ENCODE measurements around the gene SMYD3.

SMYD3 gene

DNA sequence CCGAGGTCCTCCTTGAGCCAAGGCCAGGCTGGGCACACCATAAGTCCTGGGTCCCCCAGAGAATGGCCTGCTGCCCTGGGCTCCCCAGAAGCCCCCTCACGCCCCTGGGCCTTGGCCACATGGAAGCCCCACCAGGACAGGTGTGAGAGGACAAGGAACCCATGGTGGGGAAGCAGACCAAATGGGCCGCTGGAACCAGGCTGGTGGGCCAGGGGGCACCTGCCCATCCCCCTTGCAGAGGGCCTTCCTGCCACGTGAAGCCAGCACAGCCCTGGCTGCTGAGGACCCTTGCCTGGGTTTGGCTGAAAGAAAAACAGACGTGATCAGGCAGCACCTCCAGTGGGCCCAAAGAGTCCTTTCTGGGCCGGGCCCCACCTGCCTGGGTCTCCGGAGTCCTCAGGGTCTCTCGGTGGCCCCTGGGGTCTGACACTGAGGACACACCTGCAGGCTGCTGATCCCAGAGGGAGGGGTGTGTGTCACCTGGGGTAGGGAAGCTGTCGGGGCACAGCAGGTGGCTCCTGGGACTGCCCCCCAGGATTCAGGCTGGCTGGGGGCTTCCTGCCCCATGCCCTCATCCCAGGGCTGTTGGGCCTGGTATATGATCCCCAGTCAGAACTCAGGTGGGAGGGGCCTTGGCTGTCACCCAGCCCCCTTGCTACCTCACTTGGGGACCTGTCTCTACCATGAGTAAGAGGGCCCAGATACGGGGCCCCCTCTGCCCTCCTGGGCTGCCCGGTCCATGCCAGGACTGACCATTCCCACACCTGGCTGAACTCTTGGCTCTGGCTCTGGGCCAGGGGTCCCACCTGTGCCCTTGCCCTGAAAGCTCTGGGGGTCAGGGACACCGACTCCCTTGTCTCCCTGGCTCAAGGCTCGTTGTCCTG is 3.3 kb upstream of the SMYD3 start (continued):
- TF ChIP-seq, protein P1, sequence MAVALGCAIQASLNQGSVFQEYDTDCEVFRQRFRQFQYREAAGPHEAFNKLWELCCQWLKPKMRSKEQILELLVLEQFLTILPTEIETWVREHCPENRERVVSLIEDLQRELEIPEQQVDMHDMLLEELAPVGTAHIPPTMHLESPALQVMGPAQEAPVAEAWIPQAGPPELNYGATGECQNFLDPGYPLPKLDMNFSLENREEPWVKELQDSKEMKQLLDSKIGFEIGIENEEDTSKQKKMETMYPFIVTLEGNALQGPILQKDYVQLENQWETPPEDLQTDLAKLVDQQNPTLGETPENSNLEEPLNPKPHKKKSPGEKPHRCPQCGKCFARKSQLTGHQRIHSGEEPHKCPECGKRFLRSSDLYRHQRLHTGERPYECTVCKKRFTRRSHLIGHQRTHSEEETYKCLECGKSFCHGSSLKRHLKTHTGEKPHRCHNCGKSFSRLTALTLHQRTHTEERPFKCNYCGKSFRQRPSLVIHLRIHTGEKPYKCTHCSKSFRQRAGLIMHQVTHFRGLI (tag by site-specific recombination; IDR thresholded peaks at IDR 0.05), result no peak
- TF ChIP-seq ZBTB21 (tag by site-specific recombination; IDR thresholded peaks at IDR 0.05) (no peak), SP2 (tag by site-specific recombination; IDR thresholded peaks at IDR 0.05) (no peak), ZNF514 (tag by site-specific recombination; IDR thresholded peaks at IDR 0.05) (no peak), ZSCAN4 (tag by site-specific recombination; IDR thresholded peaks at IDR 0.05) (no peak)
- TF ChIP-seq, protein P2, sequence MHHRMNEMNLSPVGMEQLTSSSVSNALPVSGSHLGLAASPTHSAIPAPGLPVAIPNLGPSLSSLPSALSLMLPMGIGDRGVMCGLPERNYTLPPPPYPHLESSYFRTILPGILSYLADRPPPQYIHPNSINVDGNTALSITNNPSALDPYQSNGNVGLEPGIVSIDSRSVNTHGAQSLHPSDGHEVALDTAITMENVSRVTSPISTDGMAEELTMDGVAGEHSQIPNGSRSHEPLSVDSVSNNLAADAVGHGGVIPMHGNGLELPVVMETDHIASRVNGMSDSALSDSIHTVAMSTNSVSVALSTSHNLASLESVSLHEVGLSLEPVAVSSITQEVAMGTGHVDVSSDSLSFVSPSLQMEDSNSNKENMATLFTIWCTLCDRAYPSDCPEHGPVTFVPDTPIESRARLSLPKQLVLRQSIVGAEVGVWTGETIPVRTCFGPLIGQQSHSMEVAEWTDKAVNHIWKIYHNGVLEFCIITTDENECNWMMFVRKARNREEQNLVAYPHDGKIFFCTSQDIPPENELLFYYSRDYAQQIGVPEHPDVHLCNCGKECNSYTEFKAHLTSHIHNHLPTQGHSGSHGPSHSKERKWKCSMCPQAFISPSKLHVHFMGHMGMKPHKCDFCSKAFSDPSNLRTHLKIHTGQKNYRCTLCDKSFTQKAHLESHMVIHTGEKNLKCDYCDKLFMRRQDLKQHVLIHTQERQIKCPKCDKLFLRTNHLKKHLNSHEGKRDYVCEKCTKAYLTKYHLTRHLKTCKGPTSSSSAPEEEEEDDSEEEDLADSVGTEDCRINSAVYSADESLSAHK (tag by site-specific recombination; IDR thresholded peaks at IDR 0.05), result no peak
- TF ChIP-seq, protein P3, sequence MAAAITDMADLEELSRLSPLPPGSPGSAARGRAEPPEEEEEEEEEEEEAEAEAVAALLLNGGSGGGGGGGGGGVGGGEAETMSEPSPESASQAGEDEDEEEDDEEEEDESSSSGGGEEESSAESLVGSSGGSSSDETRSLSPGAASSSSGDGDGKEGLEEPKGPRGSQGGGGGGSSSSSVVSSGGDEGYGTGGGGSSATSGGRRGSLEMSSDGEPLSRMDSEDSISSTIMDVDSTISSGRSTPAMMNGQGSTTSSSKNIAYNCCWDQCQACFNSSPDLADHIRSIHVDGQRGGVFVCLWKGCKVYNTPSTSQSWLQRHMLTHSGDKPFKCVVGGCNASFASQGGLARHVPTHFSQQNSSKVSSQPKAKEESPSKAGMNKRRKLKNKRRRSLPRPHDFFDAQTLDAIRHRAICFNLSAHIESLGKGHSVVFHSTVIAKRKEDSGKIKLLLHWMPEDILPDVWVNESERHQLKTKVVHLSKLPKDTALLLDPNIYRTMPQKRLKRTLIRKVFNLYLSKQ (tag by site-specific recombination; IDR thresholded peaks at IDR 0.05; ENCODE audit: borderline replicate concordance), result no peak

GRCh38 chr1:246508897-246509688 is 2.0 kb upstream of the SMYD3 start:
- TF ChIP-seq ZNF121 (tag by site-specific recombination; IDR thresholded peaks at IDR 0.05), result no peak
- no peak for TF ChIP-seq MYNN (tag by site-specific recombination; IDR thresholded peaks at IDR 0.05; ENCODE audit: borderline replicate concordance)
- TF ChIP-seq ZNF341 (tag by site-specific recombination; IDR thresholded peaks at IDR 0.05; ENCODE audit: low read depth), result no peak
- TF ChIP-seq ZNF837 (tag by site-specific recombination; IDR thresholded peaks at IDR 0.05), result no peak
- H3K36me3 ChIP-seq (ENCODE audit: control insufficient read depth in 2 of 2, insufficient read depth in 1 of 2, low read length in 2 of 2), result peaks cover 0 to 4% of the 10 kb centered on the region in 2 experiments; a peak in 1 of 3 replicates
- no peak overlapping the region for H3K27ac ChIP-seq (ENCODE audit: extremely low read depth, low read depth, low read length)
- no peaks in the 10 kb centered on the region for H3K9me3 ChIP-seq (ENCODE audit: control insufficient read depth, insufficient read depth, low read depth, low read length)
- H3K4me3 ChIP-seq (ENCODE audit: low read depth, low read length), result no peak overlapping the region
- CTCF ChIA-PET, result no interaction called here
- no peaks in the 10 kb centered on the region for H3K4me1 ChIP-seq (ENCODE audit: control insufficient read depth, insufficient read depth, low read length)
- POLR2A ChIA-PET, result no interaction called here

DNA sequence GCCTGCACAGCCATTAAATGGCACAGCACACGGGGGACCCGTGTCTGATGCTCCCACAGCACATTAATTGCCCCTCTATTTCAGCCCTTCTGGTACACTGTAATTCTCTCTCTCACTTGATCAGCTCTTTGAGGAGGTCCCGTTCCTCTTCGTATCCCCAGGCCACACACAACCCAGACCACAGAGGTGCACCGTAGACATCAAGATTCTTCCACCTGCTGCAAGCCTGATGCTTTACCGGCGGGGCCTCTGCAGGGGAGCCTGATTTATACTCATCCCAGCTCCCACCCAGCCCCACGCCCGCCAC is 759 bp downstream of the SMYD3 start:
- Histone ChIP-seq H3K4me3 (ENCODE audit: low read depth, low read length) (peak overlapping the region; percentile 77), H3K4me1 (ENCODE audit: control insufficient read depth, insufficient read depth, low read length) (no peaks in the 10 kb centered on the region; the same call in 1 of the 2 replicates), H3K27ac (ENCODE audit: extremely low read depth, low read depth, low read length) (no peak overlapping the region), H3K9me3 (ENCODE audit: control insufficient read depth, insufficient read depth, low read depth, low read length) (no peaks in the 10 kb centered on the region), H3K36me3 (ENCODE audit: control insufficient read depth in 2 of 2, insufficient read depth in 1 of 2, low read length in 2 of 2) (peaks cover 0 to 4% of the 10 kb centered on the region in 2 experiments; a peak in 1 of 3 replicates)
- POLR2A ChIA-PET, result no interaction called here
- 0 out of 2 replicates have a peak, but pooled peaks have one; percentile 4 for TF ChIP-seq GLIS1 (tag by site-specific recombination; IDR thresholded peaks at IDR 0.05)
- TF ChIP-seq ZNF112 (tag by site-specific recombination; IDR thresholded peaks at IDR 0.05), result no peak
- no peak for TF ChIP-seq YY1 (tag by site-specific recombination; IDR thresholded peaks at IDR 0.05)
- no peak for TF ChIP-seq ZNF354C (tag by site-specific recombination; IDR thresholded peaks at IDR 0.05; ENCODE audit: borderline replicate concordance, low read depth)
- no peak for TF ChIP-seq ZBTB20 (tag by site-specific recombination; IDR thresholded peaks at IDR 0.05)
- TF ChIP-seq ZNF561 (tag by site-specific recombination; IDR thresholded peaks at IDR 0.05; ENCODE audit: borderline replicate concordance), result no peak
- CTCF ChIA-PET, result interaction anchor here (1.0 kb wide), 1 partner anchor 10 kb away, joined by 4 read pairs; no protein-coding TSS in a partner anchor
